GM21619 (cell line): ENCODE data around the gene ERV3-1.
"Not testable (repeated sequence)": the region's sequence is repeated elsewhere in the genome, so short reads cannot be mapped to it uniquely, and the experiment has no call there.

Experiments used
- ATAC-seq: cut with Tn5 transposase; IDR thresholded peaks from one replicate; pipeline ENCODE4 v1.9.1; 2021; ENCODE audit not compliant: unreplicated experiment

The ERV3-1 gene

DNA sequence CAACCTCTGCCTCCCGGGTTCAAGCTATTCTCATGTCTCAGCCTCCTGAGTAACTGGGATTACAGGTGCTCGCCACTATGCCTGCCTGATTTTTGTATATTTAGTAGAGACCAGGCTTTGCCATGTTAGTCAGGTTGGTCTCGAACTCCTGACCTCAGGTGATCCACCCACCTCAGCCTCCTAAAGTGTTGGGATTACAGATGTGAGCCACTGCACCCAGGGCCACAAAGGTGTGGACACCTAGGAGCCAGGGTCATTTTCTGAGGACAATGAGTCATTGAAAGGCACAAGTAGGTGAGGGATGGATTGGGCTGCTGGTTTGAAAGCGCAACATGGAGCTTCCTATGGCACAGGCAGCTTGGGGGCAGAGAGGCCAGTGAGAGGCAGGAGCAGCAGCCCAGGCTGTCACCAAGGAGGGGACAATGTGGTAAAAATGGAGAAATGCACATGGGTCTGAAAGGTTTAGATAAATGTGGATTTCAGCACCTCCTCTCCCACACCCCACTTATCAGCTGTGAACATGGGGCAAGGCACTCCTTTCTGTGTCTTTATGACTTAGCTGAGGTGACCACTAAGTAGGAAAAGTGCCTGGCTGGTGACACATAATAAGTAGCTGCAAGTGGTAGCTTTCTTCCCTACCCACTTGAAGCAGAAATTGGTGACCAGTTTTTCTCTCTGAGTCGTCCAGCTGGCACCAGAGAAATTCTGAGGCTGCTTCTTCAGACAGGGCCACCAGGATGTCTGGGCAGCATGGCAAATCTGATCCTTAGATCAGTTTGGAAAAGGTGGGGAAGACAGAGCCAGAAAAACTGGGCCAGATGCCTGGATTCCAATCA is 61.6 kb downstream of the ERV3-1 start:
- ATAC-seq, result not testable (repeated sequence)
